Heart left ventricle (tissue), 13 donors: ENCODE results near the gene MSS51.

Experiments
- CTCF ChIP-seq, 12 donors: fragments of 200-600 bp; sonication (generic) in 4 of 12; IDR thresholded peaks; one replicate each; pipeline versions ENCODE4 v1.5.0 to v1.8.0; 2018 to 2022; ENCODE audit warnings: antibody characterized with exemption in 12 of 12, mild to moderate bottlenecking in 5 of 12
- POLR2A ChIP-seq, 2 donors: fragments of 450-650 bp; IDR thresholded peaks; one replicate each; pipeline ENCODE4 v1.6.1; 2017; ENCODE audit warnings: antibody characterized with exemption in 2 of 2, mild to moderate bottlenecking in 2 of 2, moderate library complexity in 2 of 2
- donor health status: ischemic (EF 13 %, LVEDD 7.1; RV severe dilation, severe dysfunction).
- donor health status: DM: no; HTN: yes; CAD: no.
- donor health status: DM: no; HTN: no; CAD: no.
- donor health status: ischemic (EF 25% LVEDD 6.9; RV normal size, moderate dysfunction).
- donor health status: ischemic (EF 25% LVEDD 5.7; RV mildly dilated, moderate dysfunction).
- donor health status: ischemic (EF 35%, LVEDD 5.7; RV mildly dilated, moderate dysfunction).
- donor health status: nonischemic (EF 11% LVEDD 7.7; RV severe dilation, severe dysfunction).
- donor health status: DM: yes; HTN: yes; CAD: no.
- donor health status: PGD.
- donor health status: ischemic (EF 29% LVEDD 5.4; RV normal size, mild dysfunction).
- donor health status: nonischemic (EF 23%, LVEDD 6.1; RV moderate dilation, normal function).

DNA sequence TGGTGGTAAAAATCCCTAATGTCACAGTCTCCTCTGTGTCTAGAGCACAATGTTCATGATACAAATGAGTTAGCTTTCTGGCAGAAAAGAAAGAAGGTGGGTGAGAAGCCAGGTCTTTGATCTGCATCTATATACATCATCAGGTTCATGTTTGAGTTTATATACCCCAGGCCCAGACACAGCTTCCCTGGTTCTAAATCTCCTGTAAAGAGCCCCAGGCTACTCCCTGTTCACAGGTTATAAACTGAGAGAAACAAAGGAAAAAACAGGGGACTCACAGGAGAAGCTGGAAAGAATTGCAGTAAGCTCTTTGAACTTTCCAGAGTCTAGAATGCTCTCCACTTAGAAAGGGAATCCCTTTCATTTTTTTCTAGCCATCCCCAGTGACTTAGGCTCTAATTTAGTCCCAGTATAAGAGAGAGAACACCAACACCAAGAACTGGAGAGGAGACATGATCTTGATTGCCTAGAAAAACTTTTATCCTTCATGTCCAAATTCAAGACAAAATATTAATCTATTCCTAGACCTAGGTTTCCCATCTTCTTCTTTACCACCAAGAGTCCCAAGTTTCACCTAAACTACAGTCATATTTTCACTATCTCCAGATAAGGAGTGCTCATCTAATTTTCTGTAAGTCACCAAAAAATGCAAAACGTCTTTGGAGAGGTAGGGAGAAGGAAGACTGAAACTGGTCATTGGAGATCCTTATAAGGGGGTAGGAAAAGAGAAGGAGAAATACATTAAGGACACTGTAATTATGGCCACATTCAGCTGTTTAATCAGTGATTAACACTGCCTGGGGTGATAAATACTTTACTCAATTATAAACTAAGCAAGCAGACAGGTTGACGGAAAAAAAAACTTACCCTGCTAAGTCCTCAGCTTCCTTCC lies 469 bp downstream of the MSS51 start:
- TF ChIP-seq CTCF (IDR thresholded peaks at IDR 0.05) (no peak), POLR2A (IDR thresholded peaks at IDR 0.05) (no peak)
